ENCODE measurements around the gene ZNF439. TPM values are rescaled to one million over a fixed set of nuclear protein-coding genes. Genes with fewer than 3 reads are reported as not detected.
"Not testable (repeated sequence)": the region's sequence is repeated elsewhere in the genome, so short reads cannot be mapped to it uniquely, and the experiment has no call there.

Gene ZNF439
- 26.2 TPM for total RNA-seq
- polyA plus RNA-seq = 3.6 TPM

DNA sequence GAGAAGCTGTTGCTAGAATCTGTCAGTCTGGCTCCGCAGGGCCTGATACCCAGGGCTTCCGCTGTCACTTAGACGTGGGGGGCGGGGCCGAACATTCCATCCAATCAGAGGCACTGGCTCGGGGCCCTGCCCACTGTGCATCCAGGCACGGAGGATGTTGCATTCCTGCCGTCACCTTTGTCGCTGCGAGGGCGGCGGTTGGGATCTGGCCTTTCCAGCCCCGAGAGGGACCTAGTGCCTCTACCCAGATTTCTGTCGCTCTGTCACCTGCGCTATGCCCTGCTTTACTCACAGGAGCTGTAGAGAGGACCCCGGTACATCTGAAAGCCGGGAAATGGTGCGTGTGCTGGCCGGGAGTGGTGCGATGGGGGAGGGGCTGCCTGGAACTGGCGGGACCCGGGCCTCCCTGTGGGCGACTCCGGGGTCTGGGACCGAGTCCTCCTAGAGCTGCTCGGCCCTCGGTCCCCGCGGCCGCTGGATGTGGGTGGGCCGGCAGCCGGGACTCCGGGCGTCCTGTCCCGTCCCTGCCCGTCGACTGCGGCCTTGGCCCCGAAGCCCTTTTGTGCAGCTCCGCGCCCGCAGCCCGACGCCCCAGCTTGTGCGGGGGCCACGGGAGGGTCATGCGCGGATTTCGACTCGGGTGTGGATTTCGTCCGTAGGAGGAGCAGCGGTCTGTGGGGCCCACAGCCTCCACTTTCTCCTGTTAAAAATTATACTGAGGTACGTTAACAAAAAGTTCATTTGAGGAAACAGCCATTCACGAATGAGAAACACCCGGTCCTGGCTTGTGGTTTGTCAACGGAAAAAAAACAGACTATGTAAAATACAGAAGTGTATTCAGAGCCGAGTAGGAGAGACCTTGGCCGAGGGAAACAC is at the start of gene ZNF439:
Gene ZNF439 (plus strand): TSS at position 133 of the 876 bp plus-strand sequence. CDS start 142 bp downstream, at position 275.
- peak within 1 kb of the TSS; percentile 62 for H3K4me3 ChIP-seq (ENCODE audit: low read depth, low read length)
- no peaks in the 10 kb centered on the region for H3K4me1 ChIP-seq (ENCODE audit: insufficient read depth)
- H3K36me3 ChIP-seq (ENCODE audit: insufficient read depth) = no peaks in the 10 kb centered on the region
- peak; percentile 80 for DNase-seq (ENCODE audit: extremely low spot score)
- peak within 1 kb of the TSS; percentile 40 for H3K27ac ChIP-seq (ENCODE audit: low read depth)
- WGBS = under 1% methylated on average over 59 of the region's 59 CpGs

DNA sequence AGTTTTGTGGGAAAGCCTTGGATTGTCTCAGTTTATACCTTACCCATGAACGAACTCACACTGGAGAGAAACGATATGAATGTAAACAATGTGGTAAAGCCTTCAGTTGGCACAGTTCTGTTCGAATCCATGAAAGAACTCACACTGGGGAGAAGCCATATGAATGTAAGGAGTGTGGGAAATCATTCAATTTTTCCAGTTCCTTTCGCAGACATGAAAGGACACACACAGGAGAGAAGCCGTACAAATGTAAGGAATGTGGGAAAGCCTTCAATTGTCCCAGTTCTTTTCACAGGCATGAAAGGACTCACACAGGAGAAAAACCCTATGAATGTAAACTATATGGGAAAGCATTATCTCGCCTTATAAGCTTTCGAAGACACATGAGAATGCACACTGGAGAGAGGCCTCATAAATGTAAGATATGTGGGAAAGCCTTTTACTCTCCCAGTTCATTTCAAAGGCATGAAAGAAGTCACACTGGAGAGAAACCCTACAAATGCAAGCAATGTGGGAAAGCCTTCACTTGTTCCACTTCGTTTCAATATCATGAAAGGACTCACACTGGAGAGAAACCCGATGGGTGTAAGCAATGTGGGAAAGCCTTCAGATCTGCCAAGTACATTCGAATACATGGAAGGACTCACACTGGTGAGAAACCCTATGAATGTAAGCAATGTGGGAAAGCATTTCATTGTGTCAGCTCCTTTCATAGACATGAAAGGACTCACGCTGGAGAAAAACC is 42.0 kb upstream of the ZNF439 start:
- H3K4me3 ChIP-seq (ENCODE audit: low read depth, low read length) = no peak overlapping the region
- 92% methylated on average over 11 of the region's 11 CpGs for WGBS
- no peak for DNase-seq (ENCODE audit: extremely low spot score)
- no peak overlapping the region for H3K27ac ChIP-seq (ENCODE audit: low read depth)
- H3K4me1 ChIP-seq (ENCODE audit: insufficient read depth) = no peaks in the 10 kb centered on the region
- no peaks in the 10 kb centered on the region for H3K36me3 ChIP-seq (ENCODE audit: insufficient read depth)

DNA sequence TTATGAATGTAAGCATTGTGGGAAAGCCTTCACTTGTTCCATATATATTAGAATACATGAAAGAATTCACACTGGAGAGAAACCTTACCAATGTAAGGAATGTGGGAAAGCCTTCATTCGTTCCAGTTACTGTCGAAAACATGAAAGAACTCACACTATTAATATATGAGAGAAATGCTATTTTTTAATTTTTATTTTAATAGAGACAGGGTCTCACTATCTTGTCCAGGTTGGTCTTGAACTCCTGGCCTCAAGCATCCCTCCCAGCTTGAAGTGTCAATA is 41.5 kb upstream of the ZNF439 start:
- 92% methylated on average over 2 of the region's 2 CpGs for WGBS
- H3K27ac ChIP-seq (ENCODE audit: low read depth) = no peak overlapping the region
- no peak overlapping the region for H3K4me3 ChIP-seq (ENCODE audit: low read depth, low read length)
- no peaks in the 10 kb centered on the region for H3K4me1 ChIP-seq (ENCODE audit: insufficient read depth)
- no peak for DNase-seq (ENCODE audit: extremely low spot score)
- no peaks in the 10 kb centered on the region for H3K36me3 ChIP-seq (ENCODE audit: insufficient read depth)

GRCh38 chr19:11813703-11814028 is 34.9 kb upstream of the ZNF439 start:
- no peaks in the 10 kb centered on the region for H3K4me1 ChIP-seq (ENCODE audit: insufficient read depth)
- no peak for DNase-seq (ENCODE audit: extremely low spot score)
- no peaks in the 10 kb centered on the region for H3K36me3 ChIP-seq (ENCODE audit: insufficient read depth)
- 1% methylated on average over 6 of the region's 6 CpGs for WGBS
- H3K27ac ChIP-seq (ENCODE audit: low read depth) = no peak overlapping the region
- peak overlapping the region; percentile 83 for H3K4me3 ChIP-seq (ENCODE audit: low read depth, low read length)

DNA sequence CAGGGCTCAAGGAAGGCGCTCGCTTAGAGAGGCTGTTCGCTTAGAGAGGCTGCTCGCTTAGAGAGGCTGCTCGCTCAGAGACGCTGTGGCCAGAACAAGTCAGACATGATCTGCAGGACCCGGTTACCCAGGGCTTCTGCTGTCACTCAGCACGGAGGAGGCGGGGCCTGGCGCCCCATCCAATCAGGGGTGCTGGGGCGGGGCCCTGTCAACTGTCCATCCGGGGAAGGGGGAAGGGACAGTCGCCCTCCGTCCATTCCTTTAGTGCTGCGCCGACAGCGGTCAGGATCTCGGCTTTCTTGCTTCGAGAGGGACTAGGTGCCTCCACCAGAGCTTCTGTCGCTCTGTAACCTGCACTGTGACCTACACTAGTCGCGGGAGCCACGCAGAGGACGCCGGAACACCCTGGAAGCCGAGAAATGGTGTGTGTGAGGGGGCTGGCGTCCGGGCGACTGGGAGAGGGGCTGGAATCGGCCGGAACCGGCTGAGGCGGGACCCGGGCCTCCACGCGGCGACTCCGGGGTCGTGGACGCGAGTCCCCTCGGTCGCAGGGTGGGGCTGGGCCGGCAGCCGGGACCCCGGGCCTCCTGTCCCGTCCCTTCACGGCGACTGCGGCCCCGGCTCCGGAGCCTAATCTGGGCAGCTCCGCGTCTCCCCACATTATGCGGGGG is 34.4 kb upstream of the ZNF439 start, which contains the start of gene ZNF440:
Gene ZNF440 (plus strand): TSS at position 245 of the 671 bp plus-strand sequence. CDS start 175 bp downstream, at position 420.
- WGBS = under 1% methylated on average over 55 of the region's 55 CpGs
- H3K27ac ChIP-seq (ENCODE audit: low read depth) = peak within 1 kb of the TSS; percentile 95
- H3K4me3 ChIP-seq (ENCODE audit: low read depth, low read length) = peak within 1 kb of the TSS; percentile 83
- DNase-seq (ENCODE audit: extremely low spot score) = peak; percentile 90
- H3K36me3 ChIP-seq (ENCODE audit: insufficient read depth) = no peaks in the 10 kb centered on the region
- no peaks in the 10 kb centered on the region for H3K4me1 ChIP-seq (ENCODE audit: insufficient read depth)

DNA sequence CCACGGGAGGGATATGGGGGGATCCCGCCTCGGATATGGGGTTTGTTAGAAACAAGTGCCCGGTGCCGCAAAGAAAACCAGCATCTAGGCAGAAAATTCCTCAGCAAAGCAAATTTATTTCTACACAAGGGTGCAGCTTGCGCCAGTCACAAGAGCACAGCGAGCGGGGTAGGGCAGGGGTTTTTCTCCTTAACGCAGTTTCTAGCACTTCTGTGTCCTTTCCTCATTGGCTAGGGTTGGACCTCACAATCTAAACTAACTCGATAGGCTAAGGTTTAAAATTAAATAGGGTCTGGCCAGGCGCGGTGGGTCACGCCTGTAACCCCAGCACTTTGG is 33.9 kb upstream of the ZNF439 start:
- H3K4me3 ChIP-seq (ENCODE audit: low read depth, low read length) = peak overlapping the region; percentile 83
- DNase-seq (ENCODE audit: extremely low spot score) = no peak
- H3K4me1 ChIP-seq (ENCODE audit: insufficient read depth) = no peaks in the 10 kb centered on the region
- 11% methylated on average over 13 of the region's 13 CpGs for WGBS
- peak overlapping the region; percentile 95 for H3K27ac ChIP-seq (ENCODE audit: low read depth)
- H3K36me3 ChIP-seq (ENCODE audit: insufficient read depth) = peaks cover 2% of the 10 kb centered on the region

DNA sequence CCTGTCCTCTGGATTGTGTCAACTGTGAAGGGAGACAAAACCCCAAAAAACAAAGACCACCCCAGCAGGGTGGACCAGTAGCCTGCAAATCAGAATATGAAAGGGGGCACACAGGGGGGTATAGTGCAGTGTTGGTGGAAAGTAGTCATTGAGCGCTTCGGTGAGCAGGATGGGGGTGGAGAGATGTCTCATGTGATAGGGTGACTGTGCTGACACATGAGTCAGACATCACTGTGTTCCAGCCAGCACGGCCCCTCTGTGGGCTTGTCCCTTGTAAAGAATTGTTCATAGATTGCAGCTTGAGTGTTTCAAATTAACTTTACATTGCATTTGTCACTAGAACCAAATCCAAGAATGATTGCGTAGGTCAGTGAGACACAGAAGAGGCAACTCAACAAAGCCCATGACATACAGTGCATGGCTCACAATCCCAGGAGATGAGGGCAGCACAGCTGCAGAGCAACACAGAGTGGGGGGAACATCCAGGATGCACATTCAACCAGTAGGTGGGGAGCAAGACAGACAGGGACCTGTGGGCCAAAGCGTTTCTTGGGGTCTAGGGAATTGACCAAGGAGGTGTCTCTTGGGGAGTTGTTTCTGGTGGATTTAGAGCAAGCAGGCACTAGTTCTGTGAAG is 26.9 kb upstream of the ZNF439 start:
- H3K36me3 ChIP-seq (ENCODE audit: insufficient read depth) = peaks cover 2% of the 10 kb centered on the region
- H3K4me1 ChIP-seq (ENCODE audit: insufficient read depth) = no peaks in the 10 kb centered on the region
- WGBS = 88% methylated on average over 5 of the region's 5 CpGs
- H3K4me3 ChIP-seq (ENCODE audit: low read depth, low read length) = no peak overlapping the region
- DNase-seq (ENCODE audit: extremely low spot score) = no peak
- H3K27ac ChIP-seq (ENCODE audit: low read depth) = no peak overlapping the region

DNA sequence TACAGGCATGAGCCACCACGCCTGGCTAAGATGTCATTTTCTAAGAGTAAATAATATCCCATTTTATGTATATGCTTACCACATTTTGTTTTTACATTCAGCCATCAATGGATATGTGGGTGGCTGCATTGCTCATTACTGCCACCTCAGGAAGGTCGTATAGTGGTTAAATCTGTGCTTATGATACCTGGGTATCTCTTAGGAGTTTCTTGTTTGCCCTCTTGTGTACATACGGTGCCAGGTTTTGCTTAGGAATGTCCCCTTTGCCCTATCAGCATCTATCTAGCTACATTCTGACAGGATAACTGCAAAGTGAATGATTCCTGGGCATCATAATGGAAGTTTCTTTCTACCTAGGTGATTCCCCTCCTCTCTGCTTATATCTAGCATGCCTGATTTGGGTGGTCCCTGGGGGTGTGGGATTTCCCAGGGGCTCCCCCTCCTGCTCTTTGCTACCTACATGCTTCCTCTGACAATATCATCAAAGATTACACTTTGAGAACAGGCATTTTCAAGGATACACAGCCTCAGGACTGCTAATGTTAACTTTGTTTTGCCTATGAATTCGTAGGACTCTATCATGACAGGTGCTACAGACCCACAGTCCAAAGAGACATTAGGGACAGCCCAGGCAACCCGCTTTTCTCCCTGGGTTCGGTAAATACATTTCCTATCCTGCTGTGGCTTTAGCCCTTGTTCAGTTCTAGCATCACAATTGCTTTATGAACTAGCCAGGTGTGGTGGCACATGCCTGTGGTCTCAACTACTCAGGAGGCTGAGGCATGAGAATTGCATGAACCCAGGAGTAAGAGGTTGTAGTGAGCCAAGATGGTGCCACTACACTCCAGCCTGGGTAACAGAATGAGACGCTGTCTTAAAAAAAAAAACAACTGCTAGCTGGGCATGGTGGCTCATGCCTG is 19.3 kb upstream of the ZNF439 start:
- H3K4me3 ChIP-seq (ENCODE audit: low read depth, low read length); H3K27ac ChIP-seq (ENCODE audit: low read depth); DNase-seq (ENCODE audit: extremely low spot score); H3K4me1 ChIP-seq (ENCODE audit: insufficient read depth): not testable (repeated sequence)
- whole genome bisulfite sequencing = 93% methylated on average over 7 of the region's 7 CpGs
- peaks cover 12% of the 10 kb centered on the region for H3K36me3 ChIP-seq (ENCODE audit: insufficient read depth)

GRCh38 chr19:11832253-11832912 is 16.1 kb upstream of the ZNF439 start:
- 96% methylated on average over 8 of the region's 8 CpGs for WGBS
- Histone ChIP-seq H3K4me3 (ENCODE audit: low read depth, low read length) (no peak overlapping the region), H3K27ac (ENCODE audit: low read depth) (no peak overlapping the region), H3K36me3 (ENCODE audit: insufficient read depth) (peaks cover 12% of the 10 kb centered on the region), H3K4me1 (ENCODE audit: insufficient read depth) (no peaks in the 10 kb centered on the region)
- DNase-seq (ENCODE audit: extremely low spot score) = no peak

DNA sequence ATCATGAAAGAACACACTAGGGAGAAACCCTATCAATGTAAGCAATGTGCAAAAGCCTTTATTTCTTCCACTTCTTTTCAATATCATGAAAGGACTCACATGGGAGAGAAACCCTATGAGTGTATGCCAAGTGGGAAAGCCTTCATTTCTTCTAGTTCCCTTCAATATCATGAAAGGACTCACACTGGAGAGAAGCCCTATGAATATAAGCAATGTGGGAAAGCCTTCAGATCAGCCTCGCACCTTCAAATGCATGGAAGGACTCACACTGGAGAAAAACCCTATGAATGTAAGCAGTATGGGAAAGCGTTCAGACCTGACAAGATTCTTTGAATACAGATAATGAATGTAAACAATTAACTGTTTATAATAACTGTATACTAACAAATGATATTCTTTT is 15.0 kb upstream of the ZNF439 start:
- DNase-seq (ENCODE audit: extremely low spot score) = no peak
- Histone ChIP-seq H3K4me1 (ENCODE audit: insufficient read depth) (no peaks in the 10 kb centered on the region), H3K4me3 (ENCODE audit: low read depth, low read length) (no peak overlapping the region), H3K27ac (ENCODE audit: low read depth) (no peak overlapping the region), H3K36me3 (ENCODE audit: insufficient read depth) (peaks cover 12% of the 10 kb centered on the region)
- 99% methylated on average over 2 of the region's 2 CpGs for WGBS

DNA sequence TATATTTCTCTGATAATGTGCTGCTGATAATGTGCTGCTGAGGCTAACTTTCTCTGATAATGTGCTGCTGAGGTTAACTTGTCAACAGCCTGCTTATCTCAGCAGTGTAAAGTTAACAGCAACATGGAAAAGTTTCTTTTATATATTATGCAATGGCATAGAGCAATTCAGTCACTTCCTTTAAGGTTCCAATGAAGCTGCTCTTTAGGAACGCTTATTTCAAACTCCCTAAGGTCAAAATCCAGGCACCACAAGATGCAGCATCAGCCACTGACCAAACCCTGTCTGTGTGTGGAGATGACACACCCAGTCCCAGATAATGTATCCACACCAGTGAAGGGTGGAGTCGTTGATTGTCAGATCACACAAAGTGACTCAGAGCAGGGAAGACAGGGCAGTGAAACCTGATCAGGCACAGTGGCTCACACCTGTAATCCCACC is 12.9 kb upstream of the ZNF439 start:
- not testable (repeated sequence) for H3K4me1 ChIP-seq (ENCODE audit: insufficient read depth); H3K4me3 ChIP-seq (ENCODE audit: low read depth, low read length); H3K27ac ChIP-seq (ENCODE audit: low read depth); H3K36me3 ChIP-seq (ENCODE audit: insufficient read depth); DNase-seq (ENCODE audit: extremely low spot score)
- WGBS = 82% methylated on average over 2 of the region's 2 CpGs

- no peaks in the 10 kb centered on the region for H3K36me3 ChIP-seq (ENCODE audit: insufficient read depth)
- no peak for DNase-seq (ENCODE audit: extremely low spot score)
- H3K27ac ChIP-seq (ENCODE audit: low read depth) = no peak overlapping the region
- H3K4me1 ChIP-seq (ENCODE audit: insufficient read depth) = no peaks in the 10 kb centered on the region
- H3K4me3 ChIP-seq (ENCODE audit: low read depth, low read length) = no peak overlapping the region
- WGBS = 43% methylated on average over 2 of the region's 2 CpGs
These were observed 4.8 kb upstream of the ZNF439 start for GRCh38 chr19:11843722-11844121.

Data from urinary bladder (tissue), 4 donors.